HUES6 (cell line): ENCODE data around the gene XPO6.

Experiments
- H3K27ac ChIP-seq: 2 replicates; pipeline ENCODE4 v1.7.0; 2013; ENCODE audit warnings: low read depth, mild to moderate bottlenecking, low read length, inconsistent platforms
- H3K27me3 ChIP-seq: 2 replicates; pipeline ENCODE4 v1.6.1; 2013; ENCODE audit warnings: low read length; ENCODE audit not compliant: control insufficient read depth, insufficient read depth
- H3K36me3 ChIP-seq: 2 replicates; pipeline ENCODE4 v1.6.1; 2013; ENCODE audit warnings: low read length; ENCODE audit not compliant: control insufficient read depth, insufficient read depth
- H3K4me1 ChIP-seq: 2 replicates; pipeline ENCODE4 v1.6.1; 2013; ENCODE audit warnings: low read length; ENCODE audit not compliant: control insufficient read depth, insufficient read depth
- H3K4me3 ChIP-seq: 2 replicates; pipeline ENCODE4 v1.5.1; 2013; ENCODE audit warnings: low read depth, low read length
- H3K9ac ChIP-seq: one replicate; pipeline ENCODE4 v1.6.1; 2013; ENCODE audit warnings: mild to moderate bottlenecking, low read length
- H3K9me3 ChIP-seq: 2 replicates; pipeline ENCODE4 v1.6.1; 2013; ENCODE audit warnings: low read depth, low read length; ENCODE audit not compliant: control insufficient read depth, insufficient read depth

Gene XPO6

GRCh38 chr16:28183930-28184329 lies 27.8 kb downstream of the XPO6 start:
- Histone ChIP-seq H3K27ac (no peak overlapping the region), H3K9ac (no peak overlapping the region), H3K36me3 (peaks cover 8% of the 10 kb centered on the region; the same call in 1 of the 2 replicates), H3K9me3 (no peaks in the 10 kb centered on the region), H3K4me1 (peaks cover 18% of the 10 kb centered on the region), H3K4me3 (no peak overlapping the region), H3K27me3 (no peaks in the 10 kb centered on the region)

- peaks cover 18% of the 10 kb centered on the region for H3K4me1 ChIP-seq
- H3K36me3 ChIP-seq: peaks cover 8% of the 10 kb centered on the region; the same call in 1 of the 2 replicates
- H3K4me3 ChIP-seq: no peak overlapping the region
- no peaks in the 10 kb centered on the region for H3K9me3 ChIP-seq
- no peaks in the 10 kb centered on the region for H3K27me3 ChIP-seq
- no peak overlapping the region for H3K27ac ChIP-seq
- no peak overlapping the region for H3K9ac ChIP-seq
These were observed 28.3 kb downstream of the XPO6 start for GRCh38 chr16:28183484-28183883.

- H3K4me3 ChIP-seq: no peak overlapping the region
These were observed 29.0 kb downstream of the XPO6 start for GRCh38 chr16:28182801-28183200.

GRCh38 chr16:28182183-28182582 lies 29.6 kb downstream of the XPO6 start:
- peaks cover 18% of the 10 kb centered on the region for H3K4me1 ChIP-seq
- peaks cover 18% of the 10 kb centered on the region for H3K36me3 ChIP-seq
- no peak overlapping the region for H3K9ac ChIP-seq
- H3K27ac ChIP-seq: no peak overlapping the region
- H3K9me3 ChIP-seq: no peaks in the 10 kb centered on the region
- H3K4me3 ChIP-seq: no peak overlapping the region
- H3K27me3 ChIP-seq: no peaks in the 10 kb centered on the region

More at GRCh38 chr16:28182801-28183200, 29.0 kb downstream of the XPO6 start:
- H3K27me3 ChIP-seq: no peaks in the 10 kb centered on the region
- H3K27ac ChIP-seq: no peak overlapping the region
- H3K4me1 ChIP-seq: peaks cover 18% of the 10 kb centered on the region
- peaks cover 11% of the 10 kb centered on the region for H3K36me3 ChIP-seq
- H3K9ac ChIP-seq: no peak overlapping the region
- no peaks in the 10 kb centered on the region for H3K9me3 ChIP-seq

- H3K4me3 ChIP-seq: no peak overlapping the region
- H3K27me3 ChIP-seq: no peaks in the 10 kb centered on the region
- H3K36me3 ChIP-seq: peaks cover 24% of the 10 kb centered on the region
- H3K9me3 ChIP-seq: no peaks in the 10 kb centered on the region
- no peak overlapping the region for H3K9ac ChIP-seq
- peaks cover 18% of the 10 kb centered on the region for H3K4me1 ChIP-seq
- no peak overlapping the region for H3K27ac ChIP-seq
These were observed 30.2 kb downstream of the XPO6 start for GRCh38 chr16:28181515-28181914.

GRCh38 chr16:28180655-28181460 lies 30.9 kb downstream of the XPO6 start:
- H3K9ac ChIP-seq: no peak overlapping the region
- H3K4me3 ChIP-seq: no peak overlapping the region
- H3K9me3 ChIP-seq: no peaks in the 10 kb centered on the region
- peaks cover 28% of the 10 kb centered on the region for H3K36me3 ChIP-seq
- H3K4me1 ChIP-seq: peaks cover 18% of the 10 kb centered on the region
- H3K27ac ChIP-seq: no peak overlapping the region
- H3K27me3 ChIP-seq: no peaks in the 10 kb centered on the region

GRCh38 chr16:28179354-28179753 lies 32.4 kb downstream of the XPO6 start:
- Histone ChIP-seq H3K27ac (no peak overlapping the region), H3K9me3 (no peaks in the 10 kb centered on the region), H3K4me3 (no peak overlapping the region), H3K4me1 (peaks cover 18% of the 10 kb centered on the region), H3K9ac (no peak overlapping the region), H3K27me3 (no peaks in the 10 kb centered on the region), H3K36me3 (peaks cover 39% of the 10 kb centered on the region)

GRCh38 chr16:28175715-28176114 lies 36.0 kb downstream of the XPO6 start:
- H3K4me3 ChIP-seq: no peak overlapping the region
- no peak overlapping the region for H3K9ac ChIP-seq
- peaks cover 56% of the 10 kb centered on the region for H3K36me3 ChIP-seq
- H3K27me3 ChIP-seq: no peaks in the 10 kb centered on the region
- no peaks in the 10 kb centered on the region for H3K4me1 ChIP-seq
- no peak overlapping the region for H3K27ac ChIP-seq
- no peaks in the 10 kb centered on the region for H3K9me3 ChIP-seq

GRCh38 chr16:28172336-28172735 lies 39.4 kb downstream of the XPO6 start:
- Histone ChIP-seq H3K4me1 (no peaks in the 10 kb centered on the region), H3K27ac (no peak overlapping the region), H3K36me3 (peaks cover 71% of the 10 kb centered on the region), H3K9ac (no peak overlapping the region), H3K9me3 (no peaks in the 10 kb centered on the region), H3K4me3 (no peak overlapping the region), H3K27me3 (no peaks in the 10 kb centered on the region)

GRCh38 chr16:28171816-28172215 lies 39.9 kb downstream of the XPO6 start:
- Histone ChIP-seq H3K9ac (no peak overlapping the region), H3K27ac (no peak overlapping the region), H3K27me3 (no peaks in the 10 kb centered on the region), H3K9me3 (no peaks in the 10 kb centered on the region), H3K4me3 (no peak overlapping the region), H3K36me3 (peaks cover 71% of the 10 kb centered on the region), H3K4me1 (no peaks in the 10 kb centered on the region)

GRCh38 chr16:28168991-28169554 lies 42.7 kb downstream of the XPO6 start:
- Histone ChIP-seq H3K4me1 (no peaks in the 10 kb centered on the region), H3K4me3 (no peak overlapping the region), H3K9ac (no peak overlapping the region), H3K9me3 (no peaks in the 10 kb centered on the region), H3K27me3 (no peaks in the 10 kb centered on the region), H3K27ac (no peak overlapping the region), H3K36me3 (peaks cover 71% of the 10 kb centered on the region)
